Right ventricle myocardium superior (tissue), 1 donor: ENCODE results near the gene LY6G5C. TPM values are rescaled to one million over a fixed set of nuclear protein-coding genes. Genes with fewer than 3 reads are reported as not detected.

Experiments used
- ATAC-seq: fragments of 200-7000 bp; cut with Tn5 transposase; one replicate; pipeline ENCODE4 v1.9.1; 2020; ENCODE audit warnings: mild to moderate bottlenecking; ENCODE audit not compliant: poor library complexity
- DNase-seq: peaks from one replicate; pipeline ENCODE4 v3.0.0-alpha.2; 2020
- intact Hi-C: fragments of 100-400 bp; cut with DNase I; formaldehyde crosslinking; loops from one replicate; pipeline ENCODE4 v1.11.2; 2022
- long read RNA-seq: library from polyadenylated mRNA; unstranded; transcript quantifications from one replicate; pipeline ENCODE4 v2.0.0, GENCODE V29; 2021
- total RNA-seq: library from RNA; stranded (reverse); fragmentation: NEBNext Ultra II Directional; extraction: Animal tissue kit (Norgen Biotek cat#: 25700); gene quantifications from one replicate; pipeline ENCODE4 v1.2.1, GENCODE V29; 2021
- donor health status: DM: no; HTN: yes; CAD: no; lungs with severe emphysema.

Gene LY6G5C, protein sequence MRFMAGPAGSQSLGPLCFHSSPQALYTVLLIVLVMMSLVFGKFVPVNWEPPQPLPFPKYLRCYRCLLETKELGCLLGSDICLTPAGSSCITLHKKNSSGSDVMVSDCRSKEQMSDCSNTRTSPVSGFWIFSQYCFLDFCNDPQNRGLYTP
- total RNA-seq = 1.3 TPM
- long read RNA-seq, partial matches to known transcripts = 0 of 3 reads
- long read RNA-seq, other reads (novel, unspliced or antisense) = 1 of 3 reads

DNA sequence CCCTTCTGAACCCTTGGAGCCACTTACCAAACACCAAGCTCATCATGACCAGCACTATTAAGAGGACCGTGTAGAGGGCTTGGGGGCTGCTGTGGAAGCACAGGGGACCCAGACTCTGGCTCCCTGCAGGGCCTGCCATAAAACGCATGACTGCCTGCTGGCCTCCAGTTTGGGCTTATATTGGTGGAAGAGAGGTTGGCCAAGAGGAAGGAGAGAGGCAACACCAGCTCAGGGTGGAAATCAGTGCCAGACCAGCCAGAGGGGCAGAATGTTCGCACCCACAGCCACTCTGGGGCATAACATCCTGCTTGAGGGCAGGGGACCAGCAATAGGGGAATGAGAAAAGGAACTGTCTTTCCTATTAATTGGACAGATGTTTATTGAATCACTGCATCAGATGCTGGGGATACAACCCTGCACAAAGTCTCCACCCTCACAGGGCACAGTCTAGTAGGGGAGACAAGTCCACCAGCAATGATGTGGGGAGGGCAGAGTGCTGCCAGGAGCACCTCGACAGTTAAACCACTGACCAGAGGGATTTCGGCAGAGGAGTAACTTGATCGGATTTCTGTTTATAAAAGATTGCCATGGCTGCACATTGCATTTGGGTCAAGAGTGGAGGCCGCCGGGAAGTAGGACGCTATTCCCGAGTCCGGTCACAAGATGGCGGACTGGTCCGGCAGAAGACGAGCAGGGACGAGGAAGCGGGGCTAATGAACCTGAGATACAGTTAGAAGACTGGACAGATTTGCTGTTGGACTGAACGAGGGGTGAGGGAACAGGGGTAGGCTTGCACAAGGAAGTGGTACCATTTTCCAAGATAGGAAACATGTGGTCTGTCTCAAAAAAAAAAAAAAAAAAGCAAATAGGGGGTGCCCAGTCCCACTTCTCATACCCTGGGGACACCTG is at the start of gene LY6G5C:
LY6G5C (minus strand) TSS at position 842 of the 909 bp plus-strand sequence; CDS start at position 148, 694 bp downstream.
- intact Hi-C loops = loop anchor here (2.0 to 10.0 kb wide), 3 partner anchors 94 to 272 kb away; partner anchors contain the start of gene VWA7

DNA sequence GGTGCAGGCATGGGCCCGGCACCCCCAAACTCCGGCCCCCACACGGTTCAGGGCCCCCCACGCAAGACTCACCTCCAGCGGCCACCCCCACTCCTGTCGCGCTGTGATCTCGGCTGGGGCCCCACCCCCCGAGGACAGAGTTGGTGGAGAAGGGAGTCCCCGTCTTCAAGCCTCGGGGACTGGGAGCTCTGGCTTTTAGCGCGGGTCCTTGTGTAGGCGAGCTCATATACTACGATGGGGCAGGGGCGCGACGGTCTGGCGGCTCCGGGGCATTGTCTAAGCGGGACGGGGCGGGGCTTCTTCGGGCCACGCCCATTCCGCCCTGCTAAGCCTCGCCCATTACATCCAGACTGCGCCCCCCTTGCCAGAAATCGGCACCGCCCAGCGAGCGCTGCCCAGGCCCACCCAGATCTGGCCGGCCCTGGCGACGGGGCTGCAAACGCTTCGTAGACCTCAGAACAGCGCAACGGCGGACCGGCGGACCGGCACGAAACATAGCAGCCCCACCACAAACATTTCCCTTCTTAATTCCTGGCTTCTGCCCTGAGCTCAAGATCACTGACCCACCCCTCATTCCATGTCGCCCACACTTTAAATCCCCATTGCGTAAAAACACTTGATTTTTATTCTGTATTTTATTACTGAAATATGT is 49.2 kb upstream of the LY6G5C start:
- ATAC-seq (peak; percentile 89), DNase-seq (peak; percentile 96)
- intact Hi-C loops = loop anchor here (10.0 kb wide), 1 partner anchor 105 kb away; no protein-coding TSS in a partner anchor

More for the DNA sequence above, at the start of gene LY6G5C:
- ATAC-seq (peak; percentile 94), DNase-seq (peak; percentile 88)

DNA sequence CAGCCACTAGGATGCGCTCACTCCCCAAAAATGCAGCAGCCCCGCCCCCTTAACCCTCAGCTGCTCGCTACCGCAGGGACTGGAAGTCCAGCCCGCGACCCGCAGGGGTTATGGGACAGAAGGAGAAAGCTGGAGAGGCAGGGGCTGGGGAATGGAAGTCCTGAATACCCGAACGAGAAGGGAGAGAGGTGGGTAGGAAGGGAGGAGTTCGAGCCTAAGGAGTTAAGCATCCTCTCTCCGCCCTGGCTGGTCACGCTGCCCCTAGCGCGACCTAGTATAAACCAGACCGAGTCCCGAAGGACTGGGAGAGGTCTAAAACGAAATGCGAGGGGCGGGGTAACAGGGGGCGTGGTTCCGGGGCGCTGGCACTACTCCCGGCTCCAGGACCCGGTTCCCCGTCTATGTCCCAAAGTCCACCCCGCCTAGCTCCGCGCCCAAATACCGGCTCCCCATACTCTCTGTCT is 48.7 kb upstream of the LY6G5C start:
- DNase-seq = peak; percentile 95
- intact Hi-C loops = no loop called here
- ATAC-seq = peak; percentile 90

DNA sequence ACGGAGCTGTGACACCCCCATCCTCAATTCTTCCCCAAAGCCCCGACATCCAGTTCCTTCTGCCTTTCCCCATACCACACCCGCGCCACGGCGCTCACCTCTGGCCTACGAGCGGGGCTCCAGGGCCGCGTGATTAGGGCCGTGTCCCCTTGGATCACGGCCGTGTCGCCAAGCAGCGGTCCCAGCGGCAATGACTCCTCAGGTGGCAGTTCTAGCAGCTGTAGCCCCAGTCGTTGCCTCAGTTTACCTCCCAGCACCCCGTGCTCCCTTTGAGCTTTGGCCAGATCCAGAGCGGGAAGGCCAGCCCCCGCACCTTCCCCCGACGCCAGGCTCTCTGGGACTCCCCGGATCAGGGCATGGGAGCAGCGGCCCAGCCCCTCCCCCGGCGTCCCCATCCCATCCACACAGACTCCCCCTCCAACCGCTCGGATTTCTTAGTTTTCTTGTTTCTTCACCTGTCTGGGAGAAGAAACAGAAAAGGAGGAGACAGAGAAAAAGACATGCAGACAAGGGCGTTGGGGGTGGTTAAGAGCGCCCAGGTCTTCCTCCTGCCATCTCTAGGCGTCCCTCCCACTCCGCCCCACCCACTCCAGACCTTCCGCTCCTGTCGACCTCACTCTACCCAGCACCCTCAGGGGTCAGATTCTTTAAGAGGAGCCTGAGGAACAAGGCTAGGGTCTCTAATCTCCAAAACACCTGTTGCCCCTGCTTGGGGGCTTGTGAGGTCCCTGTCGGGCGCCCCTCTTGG is 48.1 kb upstream of the LY6G5C start, which contains the start of gene DDAH2:
DDAH2 (minus strand) TSS at position 533 of the 748 bp plus-strand sequence; CDS start at position 395, 138 bp downstream.
- intact Hi-C loops = no loop called here
- DNase-seq (no peak), ATAC-seq (peak; percentile 42)

DNA sequence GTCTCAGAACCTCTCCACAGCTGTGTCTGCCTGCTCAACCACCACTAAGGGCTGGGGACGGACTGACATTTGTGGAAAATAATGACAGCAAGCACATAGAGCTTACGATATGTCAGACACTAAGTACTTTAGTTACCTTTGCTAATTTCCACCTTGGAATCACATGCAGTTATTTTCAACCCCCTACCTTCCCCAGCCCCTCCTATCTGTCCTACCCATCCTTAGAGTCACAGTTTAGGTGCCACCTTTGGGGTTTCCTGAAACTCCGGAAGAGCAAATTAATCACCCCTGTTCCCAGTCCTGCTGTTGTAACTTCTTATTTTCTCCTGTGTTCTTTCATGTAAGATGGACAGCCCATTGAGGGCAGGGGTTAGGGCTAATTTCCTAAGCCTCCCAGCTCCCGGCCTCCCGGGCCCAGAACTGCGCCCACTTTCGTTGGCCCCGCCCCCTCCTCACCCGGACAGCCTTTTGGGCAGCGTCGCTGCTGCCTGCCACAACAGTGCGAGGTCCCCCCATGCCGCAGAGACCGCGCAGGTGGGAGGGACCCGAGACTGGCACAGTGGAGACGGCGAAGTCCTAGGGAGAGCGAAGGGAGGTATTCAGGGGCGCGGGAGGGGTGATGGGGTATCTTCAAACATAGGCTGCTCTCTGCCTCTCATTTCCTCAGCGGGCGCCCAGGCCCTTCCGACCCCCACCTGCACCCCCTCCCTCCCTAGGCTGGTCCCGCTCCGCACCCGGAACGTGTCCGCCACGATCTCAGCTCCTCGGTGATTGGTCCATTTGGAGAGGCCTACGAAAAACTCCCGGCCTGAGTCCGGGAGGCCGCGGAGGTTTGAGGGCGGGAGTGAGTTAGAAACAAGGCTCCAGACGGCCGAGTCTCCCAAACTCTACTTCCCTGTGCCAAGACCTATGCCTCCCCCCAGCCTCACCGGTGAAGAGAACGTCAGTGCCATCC is 47.1 kb upstream of the LY6G5C start:
- ATAC-seq (no peak), DNase-seq (no peak)
- intact Hi-C loops = no loop called here

DNA sequence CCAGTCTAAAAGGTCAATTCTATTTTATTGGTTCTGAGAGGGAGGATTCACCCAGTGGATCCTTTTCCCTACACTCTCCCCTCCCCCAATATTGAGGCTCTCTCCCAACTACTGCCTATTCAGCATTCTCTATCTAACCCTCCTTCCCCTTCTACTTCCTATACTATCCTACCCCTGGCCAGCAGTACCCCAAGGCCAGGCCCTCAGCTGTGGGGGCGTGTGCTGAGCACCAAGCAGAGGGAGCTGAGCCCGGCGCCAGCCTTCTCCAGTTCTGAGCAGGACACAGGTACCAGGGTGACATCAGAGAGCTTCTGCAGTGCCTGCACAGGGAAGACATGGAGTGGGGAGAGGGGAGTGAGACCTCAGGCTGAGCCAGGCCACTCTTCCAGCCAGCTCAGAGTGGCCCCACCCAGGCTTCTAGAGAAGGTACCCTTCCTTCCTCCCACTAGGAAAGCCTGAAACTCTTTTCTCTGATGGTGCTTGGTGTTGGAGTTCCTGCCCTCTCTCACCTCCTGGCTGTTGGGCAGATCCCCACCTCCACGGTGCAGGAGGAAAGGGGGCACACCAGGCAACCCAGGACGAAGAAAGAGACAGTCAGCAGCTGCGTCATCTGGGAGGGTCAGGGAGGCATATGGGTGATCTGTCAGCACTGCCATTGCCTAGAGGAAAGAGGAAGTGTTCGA is 46.3 kb upstream of the LY6G5C start:
- intact Hi-C loops = no loop called here
- DNase-seq = peak; percentile 58
- no peak for ATAC-seq

DNA sequence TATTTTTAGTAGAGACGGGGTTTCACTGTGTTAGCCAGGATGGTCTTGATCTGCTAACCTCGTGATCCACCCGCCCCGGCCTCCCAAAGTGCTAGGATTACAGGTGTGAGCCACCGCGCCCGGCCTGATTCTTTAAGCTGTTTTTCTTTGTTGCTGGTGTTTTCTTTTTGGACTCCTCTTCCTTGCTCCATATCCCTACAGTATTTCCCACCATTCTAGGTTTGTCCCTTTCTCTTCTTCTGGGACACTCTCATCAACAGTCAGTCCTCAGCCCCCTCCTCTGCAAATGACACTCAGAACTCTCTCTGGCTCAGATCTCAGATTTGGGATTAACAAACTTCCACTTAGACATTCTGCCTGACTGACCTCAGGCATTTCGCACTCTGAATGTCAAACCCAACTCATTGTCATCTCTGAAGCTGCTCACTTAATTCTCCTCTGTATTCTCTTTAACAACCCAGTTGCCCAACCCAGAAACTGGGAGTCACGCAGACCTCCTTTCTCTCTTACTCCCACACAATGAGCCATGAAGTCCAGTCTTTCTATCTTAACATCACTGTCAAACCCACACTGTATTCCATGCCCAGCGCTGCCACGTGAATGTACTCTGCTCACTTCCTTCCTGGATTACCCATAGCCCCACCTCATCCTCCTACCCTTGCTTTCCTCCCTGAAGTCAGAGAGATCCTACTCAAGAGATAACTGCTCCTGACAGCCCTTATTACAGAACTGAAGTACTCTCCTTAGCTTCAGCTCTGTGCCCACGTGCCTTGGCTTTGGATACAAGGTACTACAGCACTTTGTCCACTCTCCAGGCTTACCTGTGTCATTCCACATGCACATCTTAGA is 44.9 kb upstream of the LY6G5C start:
- intact Hi-C loops = no loop called here
- ATAC-seq (no peak), DNase-seq (no peak)

DNA sequence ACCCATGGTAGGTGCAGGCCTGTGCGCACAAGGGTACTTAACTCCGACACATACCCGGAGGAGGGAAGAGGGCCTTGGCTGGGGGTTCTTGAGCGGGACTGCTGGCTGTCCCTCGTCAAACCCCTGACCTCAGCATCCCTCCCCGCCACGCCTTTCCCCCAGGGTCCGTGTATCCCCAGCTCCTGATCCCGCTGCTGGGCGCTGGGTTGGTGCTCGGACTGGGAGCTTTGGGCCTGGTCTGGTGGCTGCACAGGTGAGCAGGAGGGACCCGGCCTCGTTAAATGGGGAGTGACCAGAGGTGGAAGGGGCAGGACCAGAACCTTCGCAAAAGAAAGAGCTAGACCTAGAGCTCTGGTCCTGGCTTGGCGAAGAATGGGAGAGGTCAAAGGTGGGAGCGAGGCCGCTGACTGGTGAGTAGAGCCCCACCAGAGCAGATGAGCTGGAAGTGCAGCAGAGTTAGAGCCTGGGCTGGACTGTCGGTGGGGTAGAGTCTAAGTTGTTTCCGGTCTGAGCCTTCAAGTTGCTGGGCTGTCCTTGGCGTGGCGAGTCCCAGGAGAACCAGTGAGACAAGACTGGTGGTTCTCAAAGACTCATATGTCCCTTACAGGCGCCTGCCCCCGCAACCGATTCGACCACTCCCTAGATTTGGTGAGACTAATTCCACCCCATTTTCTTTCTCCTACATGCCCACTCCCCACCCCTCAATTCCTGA is 43.3 kb upstream of the LY6G5C start:
- ATAC-seq (no peak), DNase-seq (no peak)
- intact Hi-C loops = no loop called here

DNA sequence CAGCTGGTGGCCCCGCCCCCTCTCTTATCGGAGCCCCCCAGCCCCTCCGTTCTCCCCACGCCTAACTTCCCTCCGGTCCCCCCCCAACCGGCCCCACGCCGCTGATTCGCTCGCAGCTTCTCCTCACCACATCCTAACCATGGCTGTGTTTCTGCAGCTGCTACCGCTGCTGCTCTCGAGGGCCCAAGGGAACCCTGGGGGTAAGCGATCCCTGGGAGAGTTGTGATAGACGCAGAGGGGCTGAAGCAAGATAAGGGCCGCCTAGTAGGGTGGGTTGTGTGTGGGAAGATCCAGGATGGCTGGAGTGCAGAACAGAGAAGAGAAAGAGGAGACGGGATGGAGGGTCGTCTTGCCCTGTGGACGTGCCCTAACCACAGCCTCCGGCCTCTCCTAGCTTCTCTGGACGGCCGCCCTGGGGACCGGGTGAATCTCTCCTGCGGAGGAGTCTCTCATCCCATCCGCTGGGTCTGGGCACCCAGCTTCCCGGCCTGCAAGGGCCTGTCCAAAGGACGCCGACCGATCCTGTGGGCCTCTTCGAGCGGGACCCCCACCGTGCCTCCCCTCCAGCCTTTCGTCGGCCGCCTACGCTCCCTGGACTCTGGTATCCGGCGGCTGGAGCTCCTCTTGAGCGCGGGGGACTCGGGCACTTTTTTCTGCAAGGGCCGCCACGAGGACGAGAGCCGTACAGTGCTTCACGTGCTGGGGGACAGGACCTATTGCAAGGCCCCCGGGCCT is 42.5 kb upstream of the LY6G5C start, which contains the start of gene MPIG6B:
MPIG6B (plus strand) TSS at position 129 of the 735 bp plus-strand sequence; CDS start at position 140, 11 bp downstream.
- intact Hi-C loops = no loop called here
- DNase-seq (no peak), ATAC-seq (no peak)

DNA sequence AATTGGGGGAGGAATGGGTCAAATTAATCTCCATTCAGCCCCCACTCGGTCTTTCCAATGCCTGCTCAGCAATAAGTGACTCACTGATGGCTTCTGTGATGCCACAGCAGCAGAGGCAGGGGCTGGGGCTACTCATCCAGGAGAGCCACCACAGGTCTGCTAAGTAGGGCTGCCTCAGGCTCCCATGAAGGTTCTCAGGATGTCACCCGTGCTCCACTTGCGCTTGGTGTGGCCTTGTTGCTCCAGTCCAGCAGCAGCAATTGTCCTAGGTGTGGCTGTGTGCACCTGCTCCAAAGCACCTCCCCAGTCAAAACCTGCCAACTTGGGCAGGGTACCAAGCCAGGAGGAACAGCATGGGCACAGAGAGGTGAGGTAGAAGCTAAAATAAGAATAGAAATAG is 41.3 kb upstream of the LY6G5C start:
- intact Hi-C loops = no loop called here
- DNase-seq (no peak), ATAC-seq (no peak)

DNA sequence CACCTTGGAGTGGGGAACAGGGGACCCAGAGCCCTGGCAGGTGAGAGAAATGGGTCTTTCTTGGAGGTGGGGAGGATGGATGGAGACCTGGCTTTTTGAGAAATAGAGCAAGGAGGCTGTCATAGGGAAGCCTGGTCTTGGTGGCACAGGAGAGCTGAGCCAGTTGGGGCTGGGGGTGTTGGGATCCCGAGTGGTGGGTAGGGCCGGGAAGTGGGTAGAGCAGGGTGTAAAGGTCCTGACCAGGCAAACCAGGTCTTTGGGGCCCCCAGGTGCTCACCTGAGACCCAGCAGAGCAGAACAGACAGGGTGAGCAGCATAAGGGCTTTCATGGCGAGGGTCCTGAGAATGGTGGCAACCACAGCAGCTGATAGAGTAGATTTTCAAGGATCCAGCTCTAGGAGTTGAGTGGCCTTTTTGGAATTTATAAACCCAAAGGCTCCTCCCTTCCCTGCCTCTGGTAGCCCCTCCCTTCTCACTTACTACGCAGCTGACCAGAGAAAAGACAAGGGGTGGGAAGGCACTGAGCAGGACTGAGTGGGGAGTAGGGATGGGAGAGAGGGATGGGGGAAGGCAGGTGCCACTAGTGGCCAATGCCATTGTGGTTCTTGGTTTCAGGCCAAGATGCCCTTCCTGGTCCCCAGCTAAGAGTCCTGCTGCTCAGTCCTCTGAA is 40.6 kb upstream of the LY6G5C start, which contains the start of gene LY6G6C:
LY6G6C (minus strand) TSS at position 396 of the 670 bp plus-strand sequence; CDS start at position 329, 67 bp downstream.
- ATAC-seq = no peak
- intact Hi-C loops = no loop called here
- DNase-seq = no peak

DNA sequence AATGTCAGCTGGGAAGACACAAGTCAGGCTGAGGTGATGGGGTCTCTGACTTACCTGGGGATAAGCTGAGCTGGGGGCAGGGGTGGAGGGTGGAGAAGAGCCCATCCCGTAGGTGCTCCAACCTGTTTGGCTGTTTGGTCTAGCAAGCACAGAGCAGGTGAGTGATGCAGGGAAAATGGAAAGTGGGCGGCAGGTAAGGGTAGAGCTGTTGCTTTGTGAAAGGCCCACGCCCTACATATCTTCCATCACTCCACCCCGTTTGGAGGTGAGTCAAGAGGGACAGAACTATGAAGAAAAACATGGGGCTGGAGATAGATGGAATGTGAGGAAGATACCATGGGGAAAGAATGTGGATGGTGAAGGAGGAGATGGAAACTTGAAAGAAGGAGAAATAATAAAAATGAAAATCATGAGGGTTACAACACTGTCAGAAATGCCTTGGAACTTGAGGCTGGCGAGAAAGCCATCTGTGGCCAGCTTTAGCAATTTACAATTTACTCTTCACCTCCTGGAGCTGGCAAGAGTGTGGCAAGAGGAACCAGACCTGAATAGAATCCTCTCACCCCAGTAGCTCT is 39.4 kb upstream of the LY6G5C start:
- no peak for ATAC-seq
- intact Hi-C loops = no loop called here

DNA sequence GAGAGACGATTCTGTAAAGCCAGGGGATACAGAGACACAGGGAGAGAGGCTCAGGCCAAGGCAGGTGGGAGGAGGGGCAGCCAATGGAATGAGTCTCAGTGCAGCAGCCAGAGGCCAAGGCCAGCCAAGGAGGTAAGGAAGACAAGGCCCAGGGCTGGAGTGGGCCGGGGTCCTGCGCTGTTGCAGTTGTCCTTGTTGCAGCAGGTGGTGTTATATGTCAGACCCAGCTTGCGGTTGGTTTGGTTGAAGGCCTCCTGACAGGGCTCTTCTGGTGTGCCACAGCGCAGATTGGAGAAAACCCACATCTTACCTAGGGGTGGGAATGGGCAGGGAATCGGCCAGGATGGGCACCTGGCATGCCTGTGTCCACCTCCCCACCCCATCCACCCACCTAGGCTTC is 38.1 kb upstream of the LY6G5C start:
- intact Hi-C loops = no loop called here
- no peak for DNase-seq

More for the DNA sequence above, 39.4 kb upstream of the LY6G5C start:
- no peak for DNase-seq

DNA sequence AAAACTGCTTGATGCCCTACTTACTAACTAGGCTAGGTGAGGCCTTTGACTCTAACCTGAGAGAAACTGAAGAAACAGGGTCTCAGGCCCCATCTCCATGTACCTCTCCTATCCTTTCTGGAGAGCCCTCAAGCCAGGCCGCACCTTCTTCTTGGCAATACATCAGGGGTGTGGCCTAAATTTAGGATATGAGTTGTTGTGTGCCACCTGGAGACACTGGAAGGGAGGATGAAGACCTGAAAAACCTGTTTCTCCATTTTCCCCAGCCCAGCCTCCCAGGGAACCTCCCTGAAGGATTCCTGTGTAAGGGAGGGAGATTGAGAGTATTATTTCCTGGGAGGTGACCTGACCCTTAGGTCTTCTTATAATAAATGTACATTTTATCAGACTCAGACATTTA is 37.4 kb upstream of the LY6G5C start:
- DNase-seq = no peak
- ATAC-seq = no peak
- intact Hi-C loops = no loop called here

More for the DNA sequence above, 38.1 kb upstream of the LY6G5C start:
- no peak for ATAC-seq
